GM19035 (cell line): ENCODE results near the gene CD177.
"Not testable (repeated sequence)": the region's sequence is repeated elsewhere in the genome, so short reads cannot be mapped to it uniquely, and the experiment has no call there.

ENCODE experiments used
- ATAC-seq: cut with Tn5 transposase; IDR thresholded peaks from one replicate; pipeline ENCODE4 v1.9.1; 2021; ENCODE audit not compliant: unreplicated experiment

The CD177 gene

GRCh38 chr19:43332058-43332922 lies 21.2 kb upstream of the CD177 start:
- no peak for ATAC-seq

GRCh38 chr19:43336508-43336907 lies 17.0 kb upstream of the CD177 start:
- not testable (repeated sequence) for ATAC-seq

- ATAC-seq = no peak
These were observed 15.7 kb upstream of the CD177 start for GRCh38 chr19:43337737-43338136.

GRCh38 chr19:43338530-43338929 lies 15.0 kb upstream of the CD177 start:
- no peak for ATAC-seq

DNA sequence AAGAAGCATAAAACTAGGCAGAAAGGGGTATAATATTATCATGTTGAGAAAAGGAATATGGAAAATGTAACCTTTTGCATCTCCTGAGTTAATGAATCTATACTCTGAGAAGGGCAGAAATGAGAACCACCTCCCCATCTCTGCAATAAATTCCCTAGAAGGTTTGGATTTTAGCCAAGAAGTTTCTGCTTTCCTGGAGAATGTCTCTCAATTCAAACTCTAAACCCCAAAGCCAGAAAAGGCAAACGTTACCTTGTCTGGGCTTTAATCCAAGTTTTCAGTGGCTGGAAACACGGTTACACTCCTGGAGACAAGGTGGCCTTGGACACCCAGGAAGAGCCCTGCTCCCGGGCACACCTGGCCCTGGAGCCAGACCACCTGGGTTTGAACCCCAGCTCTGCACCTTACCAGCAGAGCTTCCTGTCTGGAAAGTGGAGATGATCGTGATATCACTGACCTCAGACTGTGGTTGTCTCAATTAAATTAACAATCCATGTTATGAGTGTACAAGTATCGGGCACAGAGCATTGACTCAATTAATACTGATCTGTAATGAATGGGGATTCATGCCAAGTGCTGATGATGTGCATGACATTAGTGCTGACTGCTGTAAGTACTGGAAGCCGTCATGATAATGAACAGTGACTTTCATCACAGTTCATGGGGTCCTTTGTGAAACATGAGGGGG lies 14.1 kb upstream of the CD177 start:
- ATAC-seq = not testable (repeated sequence)

DNA sequence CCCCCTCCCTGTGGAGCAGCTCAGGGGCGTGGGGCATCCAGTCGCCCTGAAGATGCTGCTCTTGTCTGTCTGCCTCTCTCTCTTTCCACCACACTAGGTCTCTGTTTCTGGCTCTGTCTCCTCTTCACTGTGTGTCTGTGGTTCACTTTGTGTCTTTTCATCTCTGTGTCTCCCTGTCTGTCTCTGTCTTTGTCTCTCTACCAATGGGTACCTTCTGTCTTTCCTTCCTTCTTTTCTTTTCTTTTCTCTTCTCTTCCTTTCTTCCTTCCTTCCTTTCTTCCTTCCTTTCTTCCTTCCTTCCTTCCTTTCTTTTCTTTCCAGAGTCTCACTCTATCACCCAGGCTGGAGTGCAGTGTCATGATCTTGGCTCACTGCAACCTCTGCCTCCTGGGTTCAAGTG lies 13.4 kb upstream of the CD177 start:
- ATAC-seq = not testable (repeated sequence)

DNA sequence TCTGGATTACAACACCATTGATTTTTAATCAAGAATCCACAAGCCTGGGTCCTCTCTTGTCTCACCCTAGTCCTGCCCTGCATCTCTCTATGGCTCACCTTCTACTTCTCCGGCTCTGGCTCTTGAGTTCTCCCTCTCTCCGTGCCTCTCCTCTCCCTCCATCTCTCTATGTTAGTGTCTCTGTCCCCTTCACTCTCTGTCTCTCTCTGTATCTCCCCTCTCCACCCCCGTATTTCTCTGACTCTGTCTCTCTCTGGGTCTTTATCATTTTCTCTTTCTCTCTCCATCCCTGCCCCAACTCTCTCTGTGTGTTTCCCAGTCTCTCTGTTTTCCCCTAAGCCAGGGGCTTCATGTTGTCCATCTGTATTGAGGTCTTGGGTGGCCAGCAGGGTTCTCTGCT lies 12.4 kb upstream of the CD177 start:
- ATAC-seq = not testable (repeated sequence)

- ATAC-seq = not testable (repeated sequence)
These were observed 11.4 kb upstream of the CD177 start for GRCh38 chr19:43342104-43342503.

GRCh38 chr19:43344347-43344925 lies 9.1 kb upstream of the CD177 start:
- ATAC-seq = not testable (repeated sequence)

GRCh38 chr19:43349813-43350212 lies 3.7 kb upstream of the CD177 start:
- not testable (repeated sequence) for ATAC-seq

DNA sequence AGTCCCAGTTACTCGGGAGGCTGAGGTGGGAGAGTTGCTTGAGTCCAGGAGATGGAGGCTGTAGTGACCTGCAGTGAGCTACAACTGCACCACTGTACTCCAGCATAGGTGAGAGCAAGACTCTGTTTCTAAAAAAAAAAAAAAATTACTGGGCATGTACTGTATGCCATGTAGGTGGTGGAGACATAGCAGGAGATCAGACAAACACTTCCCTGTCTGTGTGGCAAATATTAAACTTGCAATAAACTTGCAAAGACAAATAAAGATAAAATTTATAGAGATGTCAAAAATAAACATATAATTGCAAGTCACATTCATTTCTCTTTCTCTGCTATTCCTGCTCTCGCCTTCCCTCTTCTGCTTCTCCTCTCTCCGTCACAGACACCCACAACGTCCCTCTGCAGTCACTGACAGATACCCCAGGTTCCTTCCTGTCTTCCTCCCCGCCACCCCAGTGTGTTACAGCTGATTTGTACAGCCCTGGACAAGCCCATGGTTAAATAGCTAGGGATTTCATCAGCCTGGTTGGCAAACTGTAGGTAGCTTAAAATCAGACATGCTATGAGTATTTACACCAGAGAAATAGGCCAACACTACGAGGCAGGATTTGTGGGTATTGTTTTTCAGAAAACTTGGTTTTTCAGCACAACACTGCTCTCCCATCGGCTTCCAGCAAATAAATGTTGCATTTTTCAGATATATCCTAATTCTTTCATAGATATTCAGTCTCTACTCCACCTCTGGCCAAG lies 1.3 kb upstream of the CD177 start:
- ATAC-seq = no peak

DNA sequence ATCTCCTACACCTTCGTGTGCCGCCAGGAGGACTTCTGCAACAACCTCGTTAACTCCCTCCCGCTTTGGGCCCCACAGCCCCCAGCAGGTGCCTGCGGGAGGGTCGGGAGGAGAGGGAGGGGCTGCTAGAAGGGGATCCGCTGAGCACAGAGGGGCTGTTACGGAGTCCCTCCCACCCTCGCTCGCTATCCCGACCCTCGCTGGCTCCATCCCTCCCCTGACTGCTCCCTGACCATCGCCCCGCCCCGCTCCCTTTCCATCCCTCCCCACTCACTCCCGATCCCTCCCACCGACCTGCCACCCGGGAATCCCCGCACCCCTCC lies 780 bp downstream of the CD177 start:
- no peak for ATAC-seq

GRCh38 chr19:43356749-43357148 lies 3.3 kb downstream of the CD177 start:
- not testable (repeated sequence) for ATAC-seq

- ATAC-seq = no peak
These were observed 8.7 kb downstream of the CD177 start for GRCh38 chr19:43362179-43362578.

- no peak for ATAC-seq
These were observed 9.3 kb downstream of the CD177 start for GRCh38 chr19:43362745-43363144.

DNA sequence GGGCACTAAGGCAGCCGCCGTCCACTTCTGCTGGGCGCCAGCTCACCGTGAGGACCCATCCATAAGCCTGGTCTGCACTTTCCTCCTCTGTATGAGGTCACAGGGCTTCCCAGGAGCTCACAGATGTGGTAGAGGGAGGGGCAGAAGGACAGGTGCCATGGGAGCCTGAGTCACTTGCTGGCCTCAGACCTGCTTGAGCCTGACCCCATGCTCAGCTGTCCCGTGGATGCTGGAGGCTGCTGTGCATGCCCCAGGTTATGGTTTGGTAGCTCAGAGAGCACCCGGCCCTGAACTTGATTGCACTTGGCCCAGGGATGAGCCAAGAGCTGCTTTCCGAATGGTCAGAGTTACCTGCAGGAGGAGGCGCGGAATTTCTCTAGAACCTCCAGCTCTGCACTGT lies 12.2 kb downstream of the CD177 start:
- not testable (repeated sequence) for ATAC-seq

DNA sequence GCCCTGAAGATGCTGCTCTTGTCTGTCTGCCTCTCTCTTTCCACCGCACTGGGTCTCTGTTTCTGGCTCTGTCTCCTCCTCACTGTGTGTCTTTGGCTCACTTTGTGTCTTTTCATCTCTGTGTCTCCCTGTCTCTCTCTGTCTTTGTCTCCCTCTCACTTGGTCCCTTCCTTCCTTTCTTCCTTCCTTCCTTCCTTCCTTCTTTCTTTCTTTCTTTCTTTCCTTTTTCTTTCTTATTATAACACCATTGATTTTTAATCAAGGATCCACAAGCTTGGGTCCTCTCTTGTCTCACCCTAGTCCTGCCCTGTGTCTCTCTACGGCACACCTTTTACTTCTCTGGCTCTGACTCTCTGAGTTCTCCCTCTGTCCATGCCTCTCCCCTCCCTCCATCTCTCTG lies 14.3 kb downstream of the CD177 start:
- no peak for ATAC-seq

GRCh38 chr19:43368897-43369296 lies 15.4 kb downstream of the CD177 start:
- ATAC-seq = not testable (repeated sequence)

DNA sequence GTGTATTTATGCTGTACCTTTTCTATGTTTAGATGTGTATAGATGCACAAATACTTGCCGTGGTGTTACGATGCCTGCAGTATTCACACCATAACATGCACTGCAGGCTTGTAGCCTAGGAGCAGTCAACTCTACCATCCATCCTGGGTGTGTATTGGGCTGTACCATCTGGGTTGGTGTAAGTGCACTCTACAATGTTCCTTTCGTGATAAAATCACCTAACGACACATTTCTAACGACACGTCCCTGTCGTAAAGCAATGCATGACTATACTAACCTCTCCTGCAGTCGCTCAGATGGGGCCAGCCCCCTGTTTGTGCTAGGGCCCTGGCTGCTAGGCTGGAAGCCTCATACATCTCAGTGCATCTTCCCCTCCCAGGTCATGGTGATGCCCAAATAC lies 18.4 kb downstream of the CD177 start:
- ATAC-seq = no peak

GRCh38 chr19:43372462-43372861 lies 19.0 kb downstream of the CD177 start:
- no peak for ATAC-seq

- ATAC-seq = not testable (repeated sequence)
These were observed 24.1 kb downstream of the CD177 start for GRCh38 chr19:43377624-43378023.
